ENCODE measurements around the gene GSKIP.

Gene GSKIP

DNA sequence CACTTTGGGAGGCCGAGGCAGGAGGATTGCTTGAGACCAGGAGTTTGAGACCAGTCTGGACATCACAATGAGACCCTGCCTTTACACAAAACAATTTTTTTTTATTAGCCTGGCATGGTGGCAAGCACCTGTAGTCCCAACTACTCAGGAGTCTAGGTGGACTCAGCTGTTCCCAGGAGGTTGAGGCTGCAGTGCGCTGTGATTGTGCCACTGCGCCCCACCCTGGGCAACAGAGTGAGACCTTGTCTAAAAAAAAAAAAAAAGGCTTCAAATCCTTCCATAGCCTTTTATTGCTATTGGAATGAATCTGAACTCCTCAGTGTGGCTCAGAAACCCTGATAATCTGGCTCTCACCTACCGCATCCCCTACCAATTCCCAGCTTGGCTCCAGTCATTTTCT, 54.7 kb downstream of the GSKIP start:
- no peak for DNase-seq

DNA sequence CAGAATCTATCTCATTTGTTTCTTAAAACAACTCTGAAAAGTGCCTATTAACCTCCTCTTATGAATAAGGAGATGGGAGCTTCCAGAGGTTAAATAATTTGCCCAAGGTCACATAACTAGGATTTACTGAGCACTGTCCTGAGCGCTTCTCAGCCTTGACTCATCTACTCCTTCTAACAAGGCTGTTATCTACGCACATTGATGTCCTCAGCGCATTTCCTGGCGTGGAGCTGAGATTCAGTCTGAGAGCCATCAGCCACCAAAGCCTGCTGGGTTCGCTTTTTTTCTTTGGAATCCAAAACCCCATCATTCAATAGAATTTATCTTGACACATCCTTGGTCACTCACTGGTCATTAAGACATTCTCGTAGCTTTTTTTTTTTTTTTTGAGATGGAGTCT, 57.9 kb downstream of the GSKIP start:
- DNase-seq: no peak

DNA sequence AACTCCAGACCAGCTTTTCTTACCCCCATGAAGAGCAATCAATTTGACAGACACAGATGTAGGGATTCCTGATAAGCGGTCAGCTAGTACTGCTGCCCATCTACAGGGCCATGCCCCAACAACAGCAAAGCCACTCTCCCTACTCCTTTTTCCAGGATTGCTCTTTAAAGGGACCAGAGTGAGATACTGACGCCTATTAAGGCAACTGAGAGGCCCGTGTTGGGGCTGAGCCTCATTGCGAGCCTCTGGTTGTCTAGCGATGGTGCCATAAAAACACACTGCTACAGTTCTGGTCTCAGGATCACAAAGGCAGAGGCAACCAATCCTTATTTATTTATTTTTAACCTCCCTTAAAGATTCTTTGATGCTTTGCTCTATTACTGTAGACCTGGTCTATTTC, 59.7 kb downstream of the GSKIP start:
- DNase-seq: no peak

DNA sequence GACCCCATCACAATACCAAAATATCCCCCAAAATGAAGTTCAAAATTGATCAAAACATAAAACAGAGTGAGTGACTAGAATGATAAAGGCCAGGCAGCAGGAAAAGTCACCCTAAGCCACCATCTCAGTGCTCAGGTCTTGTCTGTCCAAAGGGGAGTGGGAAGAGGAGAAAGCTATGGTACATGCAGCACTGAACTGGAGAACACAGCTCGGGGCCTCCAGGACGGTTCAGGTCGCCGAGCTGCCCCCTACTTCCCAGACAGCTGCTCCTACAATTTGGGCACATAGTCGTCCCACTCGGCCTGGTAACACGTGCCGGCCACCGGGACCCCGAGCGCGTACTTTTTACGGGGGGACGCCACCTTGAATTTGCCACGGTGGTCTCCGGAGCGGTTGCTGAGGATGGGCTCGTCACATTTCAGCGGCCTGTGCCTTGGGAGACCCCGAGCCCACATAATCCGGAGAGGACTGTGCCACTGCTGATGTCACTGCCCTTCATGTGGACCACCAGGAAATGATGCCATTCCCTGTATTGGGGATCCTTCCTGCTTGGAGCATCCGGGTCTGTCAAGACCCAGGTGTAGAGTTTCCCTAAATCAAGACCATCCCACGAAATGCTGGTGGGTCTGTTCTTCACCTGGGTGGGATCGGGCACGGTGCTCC, 60.3 kb downstream of the GSKIP start:
- no peak for DNase-seq

DNA sequence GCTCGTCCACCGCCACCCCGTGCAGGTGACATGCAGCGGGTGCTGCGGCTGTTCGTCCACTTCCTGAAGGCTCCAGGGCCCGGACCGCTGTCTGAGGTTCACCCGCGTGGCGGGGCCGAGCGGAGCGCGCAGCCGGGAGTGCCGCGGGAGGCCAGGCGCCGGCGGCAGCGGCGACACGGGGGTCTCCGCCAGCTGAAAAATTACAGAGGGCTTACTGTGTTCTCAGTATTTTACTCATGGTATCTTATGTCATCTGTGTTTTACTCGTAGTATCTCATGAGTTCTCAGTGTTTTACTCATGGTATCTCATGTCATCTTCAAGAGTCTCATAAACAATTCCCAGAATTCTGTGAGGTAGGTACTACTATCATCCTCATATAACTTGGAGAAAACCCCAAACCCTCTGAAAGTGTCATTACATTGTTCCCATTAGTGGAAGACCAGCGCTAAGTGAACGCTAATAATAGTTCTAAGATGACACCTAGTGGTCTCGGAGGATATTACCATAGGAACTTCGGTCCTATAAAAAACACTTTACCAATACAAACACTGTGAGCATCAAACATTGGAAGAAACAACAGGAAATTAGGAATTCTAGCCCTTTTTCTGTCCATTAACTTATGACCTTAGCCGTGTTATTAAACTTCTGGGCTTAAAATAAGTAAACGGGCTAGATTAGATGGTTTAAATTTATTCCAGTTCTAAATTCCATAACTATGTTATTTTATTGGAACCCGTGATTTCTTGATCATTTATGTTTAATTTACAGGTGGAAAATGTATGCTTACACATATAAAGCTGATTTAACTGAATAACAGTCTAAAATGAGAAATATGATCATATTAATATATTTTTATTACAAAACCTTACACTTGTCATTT, 61.0 kb downstream of the GSKIP start:
- DNase-seq: peak in 1 of 2 donors; percentile 87

DNA sequence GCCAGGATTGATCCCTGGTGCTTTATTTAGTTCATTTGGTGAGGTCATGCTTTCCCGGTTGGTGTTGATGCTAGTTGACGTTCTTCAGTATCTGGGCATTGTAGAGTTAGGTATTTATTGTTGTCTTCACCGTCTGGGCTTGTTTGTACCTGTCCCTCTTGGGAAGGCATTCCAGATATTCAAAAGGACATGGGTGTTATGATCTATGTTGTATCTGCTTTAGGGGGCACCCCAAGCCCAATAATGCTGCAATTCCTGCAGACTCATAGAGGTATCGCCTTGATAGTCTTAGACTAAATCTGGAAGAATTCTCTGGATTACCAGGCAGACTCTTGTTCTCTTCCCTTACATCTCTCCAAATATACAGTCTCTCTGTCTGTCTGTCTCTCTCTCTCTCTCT, 70.7 kb downstream of the GSKIP start:
- no peak for DNase-seq

Measured in hippocampal formation (tissue), 2 donors.